ENCODE measurements around the gene FAM163B. TPM values are rescaled to one million over a fixed set of nuclear protein-coding genes. Genes with fewer than 3 reads are reported as not detected.

The FAM163B gene
- total and polyA plus RNA-seq, 2 experiments from 2014 or later: 0.35 to 1.0 TPM

DNA sequence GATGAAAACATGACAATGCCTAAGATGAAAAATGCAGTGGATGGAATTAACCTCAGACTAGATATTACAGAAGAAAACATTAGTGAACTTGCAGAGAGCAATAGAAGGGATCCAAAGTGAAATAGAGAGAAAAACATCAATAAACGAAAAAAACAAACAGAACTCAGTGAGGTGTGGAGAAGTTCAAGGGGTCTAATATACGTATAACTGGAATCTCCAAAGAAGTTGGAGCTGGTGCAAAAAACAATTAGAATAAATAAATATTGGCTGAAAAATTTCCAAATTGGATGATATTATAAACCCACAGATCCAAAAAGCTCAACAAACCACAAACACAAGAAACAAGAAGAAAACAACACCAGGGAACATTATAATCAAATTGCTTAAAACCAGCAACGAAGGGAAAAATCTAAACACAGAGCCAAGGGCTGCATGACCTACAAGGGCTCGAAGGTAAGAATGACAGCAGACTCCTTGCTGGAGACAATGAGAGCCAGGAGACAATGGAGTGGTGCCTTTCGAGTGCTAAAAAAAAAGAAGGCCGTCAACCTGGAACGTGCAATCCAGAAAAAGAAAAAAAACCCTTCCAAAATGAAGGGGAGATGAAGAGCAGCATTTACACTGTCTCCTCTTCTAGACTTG, 11.8 kb downstream of the FAM163B start:
- H4K20me1 ChIP-seq (ENCODE audit: insufficient read depth, poor library complexity, severe bottlenecking): no peaks in the 10 kb centered on the region
- DNase-seq (ENCODE audit: low spot score): no peak
- no peaks in the 10 kb centered on the region for H3K79me2 ChIP-seq
- H3K9me2 ChIP-seq (replicated peaks; ENCODE audit: insufficient read depth): no peaks in the 10 kb centered on the region
- H2AFZ ChIP-seq: no peak overlapping the region
- H3K4me3 ChIP-seq: no peak overlapping the region
- H3K9me3 ChIP-seq (ENCODE audit: low read depth): peaks cover 6% of the 10 kb centered on the region
- H3K4me1 ChIP-seq (ENCODE audit: insufficient read depth): no peaks in the 10 kb centered on the region
- TF ChIP-seq EZH2phosphoT487 (IDR thresholded peaks at IDR 0.05; ENCODE audit: low read depth, severe bottlenecking, unreplicated experiment): no peak
- TF ChIP-seq EZH2 (IDR thresholded peaks at IDR 0.05; ENCODE audit: borderline replicate concordance): no peak
- TF ChIP-seq, protein P1, sequence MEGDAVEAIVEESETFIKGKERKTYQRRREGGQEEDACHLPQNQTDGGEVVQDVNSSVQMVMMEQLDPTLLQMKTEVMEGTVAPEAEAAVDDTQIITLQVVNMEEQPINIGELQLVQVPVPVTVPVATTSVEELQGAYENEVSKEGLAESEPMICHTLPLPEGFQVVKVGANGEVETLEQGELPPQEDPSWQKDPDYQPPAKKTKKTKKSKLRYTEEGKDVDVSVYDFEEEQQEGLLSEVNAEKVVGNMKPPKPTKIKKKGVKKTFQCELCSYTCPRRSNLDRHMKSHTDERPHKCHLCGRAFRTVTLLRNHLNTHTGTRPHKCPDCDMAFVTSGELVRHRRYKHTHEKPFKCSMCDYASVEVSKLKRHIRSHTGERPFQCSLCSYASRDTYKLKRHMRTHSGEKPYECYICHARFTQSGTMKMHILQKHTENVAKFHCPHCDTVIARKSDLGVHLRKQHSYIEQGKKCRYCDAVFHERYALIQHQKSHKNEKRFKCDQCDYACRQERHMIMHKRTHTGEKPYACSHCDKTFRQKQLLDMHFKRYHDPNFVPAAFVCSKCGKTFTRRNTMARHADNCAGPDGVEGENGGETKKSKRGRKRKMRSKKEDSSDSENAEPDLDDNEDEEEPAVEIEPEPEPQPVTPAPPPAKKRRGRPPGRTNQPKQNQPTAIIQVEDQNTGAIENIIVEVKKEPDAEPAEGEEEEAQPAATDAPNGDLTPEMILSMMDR (IDR thresholded peaks at IDR 0.05; ENCODE audit: poor library complexity): no peak
- H3K27ac ChIP-seq: no peak overlapping the region
- no peak overlapping the region for H3K4me2 ChIP-seq
- no peaks in the 10 kb centered on the region for H3K36me3 ChIP-seq (replicated peaks; ENCODE audit: insufficient read depth, low read depth)
- no peaks in the 10 kb centered on the region for H3K27me3 ChIP-seq
- 85% methylated on average over 7 of the region's 7 CpGs for WGBS (ENCODE audit: low lambda C conversion rate, missing lambda C conversion rate)

GRCh38 chr9:133595910-133596309, 13.3 kb downstream of the FAM163B start:
- Histone ChIP-seq H3K4me1 (ENCODE audit: insufficient read depth) (no peaks in the 10 kb centered on the region), H3K4me3 (no peak overlapping the region), H3K36me3 (replicated peaks; ENCODE audit: insufficient read depth, low read depth) (no peaks in the 10 kb centered on the region), H2AFZ (no peak overlapping the region), H3K4me2 (no peak overlapping the region), H3K9me3 (ENCODE audit: low read depth) (peaks cover 6% of the 10 kb centered on the region), H3K27ac (no peak overlapping the region), H3K9me2 (replicated peaks; ENCODE audit: insufficient read depth) (no peaks in the 10 kb centered on the region), H3K27me3 (no peaks in the 10 kb centered on the region), H4K20me1 (ENCODE audit: insufficient read depth, poor library complexity, severe bottlenecking) (no peaks in the 10 kb centered on the region), H3K79me2 (no peaks in the 10 kb centered on the region)
- no peak for DNase-seq (ENCODE audit: low spot score)
- TF ChIP-seq, protein P1 (IDR thresholded peaks at IDR 0.05; ENCODE audit: poor library complexity): no peak
- TF ChIP-seq EZH2phosphoT487 (IDR thresholded peaks at IDR 0.05; ENCODE audit: low read depth, severe bottlenecking, unreplicated experiment) (no peak), EZH2 (IDR thresholded peaks at IDR 0.05; ENCODE audit: borderline replicate concordance) (no peak)
- WGBS (ENCODE audit: low lambda C conversion rate, missing lambda C conversion rate): 88% methylated on average over 4 of the region's 8 CpGs

GRCh38 chr9:133594310-133594709, 14.9 kb downstream of the FAM163B start:
- Histone ChIP-seq H3K9me2 (replicated peaks; ENCODE audit: insufficient read depth) (no peaks in the 10 kb centered on the region), H3K4me3 (no peak overlapping the region), H4K20me1 (ENCODE audit: insufficient read depth, poor library complexity, severe bottlenecking) (no peaks in the 10 kb centered on the region), H3K79me2 (no peaks in the 10 kb centered on the region), H3K4me1 (ENCODE audit: insufficient read depth) (no peaks in the 10 kb centered on the region), H3K9me3 (ENCODE audit: low read depth) (peaks cover 6% of the 10 kb centered on the region), H3K4me2 (no peak overlapping the region), H2AFZ (no peak overlapping the region), H3K27ac (no peak overlapping the region), H3K27me3 (no peaks in the 10 kb centered on the region), H3K36me3 (replicated peaks; ENCODE audit: insufficient read depth, low read depth) (no peaks in the 10 kb centered on the region)
- no peak for DNase-seq (ENCODE audit: low spot score)
- WGBS (ENCODE audit: low lambda C conversion rate, missing lambda C conversion rate): 93% methylated on average over 2 of the region's 2 CpGs
- TF ChIP-seq, protein P1 (IDR thresholded peaks at IDR 0.05; ENCODE audit: poor library complexity): no peak

Measured in hepatocyte (in vitro differentiated cells).